ENCODE measurements around the gene PSMB9. TPM values are rescaled to one million over a fixed set of nuclear protein-coding genes. Genes with fewer than 3 reads are reported as not detected.

PSMB9 gene
- total and polyA plus RNA-seq, 2 donors = 6.7 to 53.0 TPM

GRCh38 chr6:32843979-32844838 lies 9.8 kb upstream of the PSMB9 start, which contains the start of gene PSMB8:
PSMB8 (minus strand) TSS chr6:32844047; CDS start chr6:32843996, 51 bp downstream.
- H3K4me3 ChIP-seq (ENCODE audit: low read depth, low read length) = peak within 1 kb of the TSS; percentile 87
- DNase-seq (ENCODE audit: extremely low spot score) = peak; percentile 93
- H3K4me1 ChIP-seq (ENCODE audit: insufficient read depth) = no peaks in the 10 kb centered on the region
- no peaks in the 10 kb centered on the region for H3K36me3 ChIP-seq (ENCODE audit: insufficient read depth)
- under 1% methylated on average over 40 of the region's 40 CpGs for WGBS
- H3K27ac ChIP-seq (ENCODE audit: low read depth) = peak within 1 kb of the TSS; percentile 90

- no peaks in the 10 kb centered on the region for H3K4me1 ChIP-seq (ENCODE audit: insufficient read depth)
- peak overlapping the region; percentile 87 for H3K4me3 ChIP-seq (ENCODE audit: low read depth, low read length)
- H3K36me3 ChIP-seq (ENCODE audit: insufficient read depth) = no peaks in the 10 kb centered on the region
- WGBS = 31% methylated on average over 19 of the region's 19 CpGs
- peak overlapping the region; percentile 77 for H3K27ac ChIP-seq (ENCODE audit: low read depth)
- no peak for DNase-seq (ENCODE audit: extremely low spot score)
Measured at GRCh38 chr6:32844839-32845383, 9.1 kb upstream of the PSMB9 start.

GRCh38 chr6:32845384-32845884 lies 8.6 kb upstream of the PSMB9 start:
- no peaks in the 10 kb centered on the region for H3K36me3 ChIP-seq (ENCODE audit: insufficient read depth)
- H3K4me3 ChIP-seq (ENCODE audit: low read depth, low read length) = peak overlapping the region; percentile 87
- no peaks in the 10 kb centered on the region for H3K4me1 ChIP-seq (ENCODE audit: insufficient read depth)
- H3K27ac ChIP-seq (ENCODE audit: low read depth) = peak overlapping the region; percentile 35
- 74% methylated on average over 10 of the region's 10 CpGs for WGBS
- no peak for DNase-seq (ENCODE audit: extremely low spot score)

- no peak overlapping the region for H3K27ac ChIP-seq (ENCODE audit: low read depth)
- peaks cover under 1% of the 10 kb centered on the region for H3K4me1 ChIP-seq (ENCODE audit: insufficient read depth)
- no peak for DNase-seq (ENCODE audit: extremely low spot score)
- 90% methylated on average over 10 of the region's 10 CpGs for WGBS
- H3K36me3 ChIP-seq (ENCODE audit: insufficient read depth) = no peaks in the 10 kb centered on the region
- H3K4me3 ChIP-seq (ENCODE audit: low read depth, low read length) = no peak overlapping the region
Measured at GRCh38 chr6:32847004-32847403, 7.0 kb upstream of the PSMB9 start.

- DNase-seq (ENCODE audit: extremely low spot score) = no peak
- H3K36me3 ChIP-seq (ENCODE audit: insufficient read depth) = no peaks in the 10 kb centered on the region
- WGBS = 87% methylated on average over 8 of the region's 8 CpGs
- H3K27ac ChIP-seq (ENCODE audit: low read depth) = no peak overlapping the region
- H3K4me3 ChIP-seq (ENCODE audit: low read depth, low read length) = no peak overlapping the region
- H3K4me1 ChIP-seq (ENCODE audit: insufficient read depth) = peaks cover 3% of the 10 kb centered on the region
Measured at GRCh38 chr6:32847795-32848194, 6.2 kb upstream of the PSMB9 start.

GRCh38 chr6:32849126-32849525 lies 4.9 kb upstream of the PSMB9 start:
- 80% methylated on average over 6 of the region's 6 CpGs for WGBS
- Histone ChIP-seq H3K36me3 (ENCODE audit: insufficient read depth) (no peaks in the 10 kb centered on the region), H3K4me1 (ENCODE audit: insufficient read depth) (peaks cover 3% of the 10 kb centered on the region), H3K4me3 (ENCODE audit: low read depth, low read length) (no peak overlapping the region), H3K27ac (ENCODE audit: low read depth) (no peak overlapping the region)
- DNase-seq (ENCODE audit: extremely low spot score) = no peak

- Histone ChIP-seq H3K4me3 (ENCODE audit: low read depth, low read length) (no peak overlapping the region), H3K36me3 (ENCODE audit: insufficient read depth) (no peaks in the 10 kb centered on the region), H3K27ac (ENCODE audit: low read depth) (no peak overlapping the region), H3K4me1 (ENCODE audit: insufficient read depth) (peaks cover 3% of the 10 kb centered on the region)
- DNase-seq (ENCODE audit: extremely low spot score) = no peak
- WGBS = 88% methylated on average over 4 of the region's 4 CpGs
Measured at GRCh38 chr6:32851025-32851424, 3.0 kb upstream of the PSMB9 start.

- DNase-seq (ENCODE audit: extremely low spot score) = no peak
- Histone ChIP-seq H3K36me3 (ENCODE audit: insufficient read depth) (no peaks in the 10 kb centered on the region), H3K4me1 (ENCODE audit: insufficient read depth) (peaks cover 3% of the 10 kb centered on the region), H3K4me3 (ENCODE audit: low read depth, low read length) (peak overlapping the region; percentile 70), H3K27ac (ENCODE audit: low read depth) (peak overlapping the region; percentile 97)
- 48% methylated on average over 23 of the region's 23 CpGs for WGBS
Measured at GRCh38 chr6:32852018-32852843, 1.8 kb upstream of the PSMB9 start.

- no peak for DNase-seq (ENCODE audit: extremely low spot score)
- peak overlapping the region; percentile 97 for H3K27ac ChIP-seq (ENCODE audit: low read depth)
- WGBS = under 1% methylated on average over 41 of the region's 41 CpGs
Measured at GRCh38 chr6:32852844-32853540, 1.0 kb upstream of the PSMB9 start.

GRCh38 chr6:32854376-32855178 lies 585 bp downstream of the PSMB9 start:
- Histone ChIP-seq H3K4me1 (ENCODE audit: insufficient read depth) (peaks cover 3% of the 10 kb centered on the region), H3K36me3 (ENCODE audit: insufficient read depth) (no peaks in the 10 kb centered on the region), H3K4me3 (ENCODE audit: low read depth, low read length) (peak overlapping the region; percentile 70), H3K27ac (ENCODE audit: low read depth) (peak overlapping the region; percentile 97)
- WGBS = 20% methylated on average over 24 of the region's 24 CpGs
- DNase-seq (ENCODE audit: extremely low spot score) = no peak

More at GRCh38 chr6:32852844-32853540, 1.0 kb upstream of the PSMB9 start:
- H3K36me3 ChIP-seq (ENCODE audit: insufficient read depth) = no peaks in the 10 kb centered on the region
- peaks cover 3% of the 10 kb centered on the region for H3K4me1 ChIP-seq (ENCODE audit: insufficient read depth)
- H3K4me3 ChIP-seq (ENCODE audit: low read depth, low read length) = peak overlapping the region; percentile 70

GRCh38 chr6:32855467-32856174 lies 1.6 kb downstream of the PSMB9 start:
- no peak overlapping the region for H3K4me3 ChIP-seq (ENCODE audit: low read depth, low read length)
- no peak overlapping the region for H3K27ac ChIP-seq (ENCODE audit: low read depth)
- peaks cover 3% of the 10 kb centered on the region for H3K4me1 ChIP-seq (ENCODE audit: insufficient read depth)
- WGBS = 88% methylated on average over 8 of the region's 8 CpGs
- DNase-seq (ENCODE audit: extremely low spot score) = no peak
- no peaks in the 10 kb centered on the region for H3K36me3 ChIP-seq (ENCODE audit: insufficient read depth)

All from urinary bladder (tissue), 4 donors.